Kidney (tissue), 14 donors: ENCODE results near the gene NALCN. TPM values are rescaled to one million over a fixed set of nuclear protein-coding genes. Genes with fewer than 3 reads are reported as not detected.
A peak's percentile ranks its signal among the peaks of the same experiment; 100 is the strongest.

Source experiments
- DNase-seq, 5 donors: peaks; one replicate each; pipeline ENCODE4 v3.0.0-alpha.2; 2013 to 2020
- FAIRE-seq: peaks from 2 replicates; lab custom pipeline; 2012; peaks lifted over from hg19 to GRCh38; lab: Jason Lieb, UNC
- H3K27ac ChIP-seq, 2 donors: one replicate each; pipeline ENCODE4 v1.7.0; 2013; ENCODE audit warnings: low read depth in 2 of 2, low read length in 2 of 2, inconsistent platforms in 1 of 2
- H3K27me3 ChIP-seq: one replicate; pipeline ENCODE4 v1.7.1; 2013; ENCODE audit warnings: low read length, inconsistent platforms; ENCODE audit not compliant: control insufficient read depth, insufficient read depth
- H3K36me3 ChIP-seq, 3 donors: one replicate each; pipeline versions ENCODE4 v1.7.0 to v1.7.1; 2013; ENCODE audit warnings: low read length in 3 of 3, control low read depth in 1 of 3, inconsistent platforms in 1 of 3; ENCODE audit not compliant: insufficient read depth in 3 of 3, control insufficient read depth in 2 of 3
- H3K4me1 ChIP-seq, 3 donors: one replicate each; pipeline versions ENCODE4 v1.7.0 to v1.7.1; 2013; ENCODE audit warnings: low read length in 3 of 3, inconsistent platforms in 1 of 3, low read depth in 1 of 3; ENCODE audit not compliant: control insufficient read depth in 2 of 3, insufficient read depth in 2 of 3
- H3K4me3 ChIP-seq, 3 donors: one replicate each; pipeline versions ENCODE4 v1.7.0 to v1.8.1; 2013; ENCODE audit warnings: low read length in 3 of 3, control low read depth in 1 of 3, inconsistent platforms in 1 of 3
- H3K9ac ChIP-seq, 3 donors: one replicate each; pipeline versions ENCODE4 v1.7.0 to v1.7.1; 2013; ENCODE audit warnings: low read length in 3 of 3, control low read depth in 1 of 3, inconsistent platforms in 1 of 3
- H3K9me3 ChIP-seq, 3 donors: one replicate each; pipeline versions ENCODE4 v1.7.0 to v1.7.1; 2013; ENCODE audit warnings: low read length in 3 of 3, control low read depth in 1 of 3, inconsistent platforms in 1 of 3; ENCODE audit not compliant: control insufficient read depth in 2 of 3, insufficient read depth in 1 of 3
- CTCF ChIP-seq: IDR thresholded peaks from 3 replicates; pipeline ENCODE4 v1.5.1; 2012; ENCODE audit warnings: mild to moderate bottlenecking, moderate library complexity, borderline replicate concordance; ENCODE audit not compliant: insufficient read depth; ENCODE audit errors: extremely low read depth
- intact Hi-C: fragments of 100-400 bp; cut with DNase I; formaldehyde crosslinking; loops from one replicate; pipeline ENCODE4 v1.11.1; 2022
- polyA plus RNA-seq: library from polyadenylated mRNA; stranded (reverse); fragments of 350-450 nt; fragmentation: Illumina TruSeq; extraction: RNeasy Lipid Tissue Mini Kit (QIAGEN cat#74804); gene quantifications from one replicate; pipeline ENCODE4 v1.2.3, GENCODE V29; 2014; ENCODE audit warnings: low read depth, low replicate concordance; ENCODE audit not compliant: insufficient read depth
- total RNA-seq: library from RNA; stranded (reverse); fragmentation: NEBNext Ultra II Directional; extraction: Animal tissue kit (Norgen Biotek cat#: 25700); gene quantifications from one replicate; pipeline ENCODE4 v1.2.1, GENCODE V29; 2021
- donor health status: control.
- donor health status: control.
- donor health status: control.
- donor health status: control.
- donor health status: control.
- donor health status: DM: yes; HTN: yes; CAD: no.
- donor health status: Normal renal cell carcinoma (clear cell type).

NALCN gene
- total and polyA plus RNA-seq, 2 donors from 2014 or later, result 0.43 to 2.4 TPM

GRCh38 chr13:101059793-101060192, 356.5 kb downstream of the NALCN start:
- DNase-seq (peak in 3 of 5 donors; percentile 46 to 70 (median 52)), FAIRE-seq (no peak)
- Histone ChIP-seq H3K27me3 (no peaks in the 10 kb centered on the region), H3K4me3 (no peak overlapping the region), H3K36me3 (no peaks in the 10 kb centered on the region), H3K9ac (no peak overlapping the region), H3K4me1 (no peaks in the 10 kb centered on the region), H3K9me3 (no peaks in the 10 kb centered on the region), H3K27ac (no peak overlapping the region)
- TF ChIP-seq CTCF, result no peak
- intact Hi-C loops, result no loop called here

- Histone ChIP-seq H3K4me3 (no peak overlapping the region), H3K9ac (no peak overlapping the region), H3K9me3 (no peaks in the 10 kb centered on the region), H3K4me1 (no peaks in the 10 kb centered on the region), H3K27me3 (no peaks in the 10 kb centered on the region), H3K36me3 (no peaks in the 10 kb centered on the region), H3K27ac (no peak overlapping the region)
- TF ChIP-seq CTCF, result no peak
- DNase-seq (no peak), FAIRE-seq (no peak)
- intact Hi-C loops, result no loop called here
These were observed 357.5 kb downstream of the NALCN start for GRCh38 chr13:101058841-101059240.

GRCh38 chr13:101053301-101054093, 362.8 kb downstream of the NALCN start:
- Histone ChIP-seq H3K4me1 (no peaks in the 10 kb centered on the region), H3K9me3 (no peaks in the 10 kb centered on the region), H3K27ac (no peak overlapping the region), H3K36me3 (no peaks in the 10 kb centered on the region), H3K27me3 (no peaks in the 10 kb centered on the region), H3K4me3 (no peak overlapping the region), H3K9ac (no peak overlapping the region)
- FAIRE-seq (no peak), DNase-seq (no peak)
- no peak for TF ChIP-seq CTCF
- intact Hi-C loops, result no loop called here
